Activated CD4-positive, alpha-beta memory T cell treated with anti-CD3 and anti-CD28 coated beads for 36 hours (primary cell): ENCODE data around the gene TTLL1. TPM values are rescaled to one million over a fixed set of nuclear protein-coding genes. Genes with fewer than 3 reads are reported as not detected.

ENCODE experiments used
- CTCF ChIA-PET: fragments of 350-600 bp; sonication (Branson Sonifier 250); formaldehyde crosslinking; loops from one replicate; lab custom pipeline; 2021; ENCODE audit warnings: antibody characterized with exemption, inconsistent platforms; lab: Charles Lee
- POLR2A ChIA-PET: fragments of 350-600 bp; sonication (Branson Sonifier 250); formaldehyde crosslinking; loops from one replicate; lab custom pipeline; 2021; ENCODE audit warnings: antibody characterized with exemption; lab: Charles Lee
- DNase-seq: peaks from one replicate; pipeline ENCODE4 v3.0.0-alpha.2; 2020
- H3K27ac Mint-ChIP-seq: one replicate; pipeline ENCODE4 v1.8.0; 2021; ENCODE audit warnings: mixed read lengths
- H3K27me3 Mint-ChIP-seq: one replicate; pipeline ENCODE4 v1.8.0; 2021; ENCODE audit warnings: mixed read lengths
- H3K36me3 Mint-ChIP-seq: one replicate; pipeline ENCODE4 v1.8.0; 2021; ENCODE audit warnings: mixed read lengths
- H3K4me1 Mint-ChIP-seq: one replicate; pipeline ENCODE4 v1.8.0; 2021; ENCODE audit warnings: low read depth, mixed read lengths
- H3K4me3 Mint-ChIP-seq: one replicate; pipeline ENCODE4 v1.8.0; 2021; ENCODE audit warnings: mild to moderate bottlenecking, mixed read lengths
- H3K9me3 Mint-ChIP-seq: one replicate; pipeline ENCODE4 v1.8.0; 2021; ENCODE audit warnings: mixed read lengths
- intact Hi-C: fragments of 100-400 bp; cut with micrococcal nuclease; formaldehyde crosslinking; loops from one replicate; pipeline ENCODE4 v1.15.1; 2023
- total RNA-seq, 2 experiments: library from RNA; stranded (reverse); gene quantifications; one replicate each; pipeline ENCODE4 v1.2.3, GENCODE V29; 2021

TTLL1 gene
- total RNA-seq, 2 experiments from 2014 or later = 6.1 to 6.7 TPM

GRCh38 chr22:43050995-43051394, 38.2 kb downstream of the TTLL1 start:
- intact Hi-C loops = no loop called here
- H3K9me3 Mint-ChIP-seq = no peaks in the 10 kb centered on the region

GRCh38 chr22:43047605-43048004, 41.6 kb downstream of the TTLL1 start:
- Mint-ChIP-seq H3K27ac (no peak overlapping the region), H3K4me3 (no peak overlapping the region), H3K27me3 (no peaks in the 10 kb centered on the region), H3K4me1 (no peaks in the 10 kb centered on the region), H3K9me3 (no peaks in the 10 kb centered on the region), H3K36me3 (no peaks in the 10 kb centered on the region)
- intact Hi-C loops = no loop called here
- POLR2A ChIA-PET = no interaction called here
- DNase-seq = no peak
- CTCF ChIA-PET = interaction anchor here (0.9 kb wide), 1 partner anchor 225 kb away, joined by 3 read pairs; no protein-coding TSS in a partner anchor

More at GRCh38 chr22:43050995-43051394, 38.2 kb downstream of the TTLL1 start:
- Mint-ChIP-seq H3K4me3 (no peak overlapping the region), H3K27me3 (no peaks in the 10 kb centered on the region), H3K27ac (no peak overlapping the region), H3K4me1 (no peaks in the 10 kb centered on the region), H3K36me3 (peaks cover 2% of the 10 kb centered on the region)
- CTCF ChIA-PET = interaction anchor here (2.1 kb wide), 1 partner anchor 9 kb away, joined by 11 read pairs; no protein-coding TSS in a partner anchor
- DNase-seq = no peak
- POLR2A ChIA-PET = no interaction called here

GRCh38 chr22:43044290-43044712, 44.9 kb downstream of the TTLL1 start:
- H3K4me1 Mint-ChIP-seq = no peaks in the 10 kb centered on the region
- intact Hi-C loops = no loop called here
- CTCF ChIA-PET = no interaction called here
- H3K36me3 Mint-ChIP-seq = no peaks in the 10 kb centered on the region
- H3K4me3 Mint-ChIP-seq = no peak overlapping the region
- no peaks in the 10 kb centered on the region for H3K9me3 Mint-ChIP-seq
- no peaks in the 10 kb centered on the region for H3K27me3 Mint-ChIP-seq
- no peak for DNase-seq
- H3K27ac Mint-ChIP-seq = no peak overlapping the region
- POLR2A ChIA-PET = no interaction called here

GRCh38 chr22:43042101-43042780, 47.0 kb downstream of the TTLL1 start:
- Mint-ChIP-seq H3K27me3 (no peaks in the 10 kb centered on the region), H3K27ac (no peak overlapping the region), H3K4me3 (no peak overlapping the region), H3K36me3 (no peaks in the 10 kb centered on the region), H3K9me3 (no peaks in the 10 kb centered on the region), H3K4me1 (no peaks in the 10 kb centered on the region)
- POLR2A ChIA-PET = no interaction called here
- intact Hi-C loops = no loop called here
- CTCF ChIA-PET = interaction anchor here (1.4 kb wide), 1 partner anchor 9 kb away, joined by 4 read pairs; no protein-coding TSS in a partner anchor
- DNase-seq = no peak

GRCh38 chr22:43039800-43040199, 49.4 kb downstream of the TTLL1 start:
- no peaks in the 10 kb centered on the region for H3K9me3 Mint-ChIP-seq
- H3K36me3 Mint-ChIP-seq = no peaks in the 10 kb centered on the region
- ChIA-PET POLR2A (interaction anchor here (0.8 kb wide), 1 partner anchor 24 kb away, joined by 3 read pairs; the partner anchor contains the start of gene PACSIN2), CTCF (interaction anchor here (0.6 kb wide), 1 partner anchor 20 kb away, joined by 3 read pairs; no protein-coding TSS in a partner anchor)
- H3K27ac Mint-ChIP-seq = no peak overlapping the region
- no peak overlapping the region for H3K4me3 Mint-ChIP-seq
- H3K4me1 Mint-ChIP-seq = no peaks in the 10 kb centered on the region
- intact Hi-C loops = no loop called here
- no peak for DNase-seq
- H3K27me3 Mint-ChIP-seq = no peaks in the 10 kb centered on the region

GRCh38 chr22:43038325-43038724, 50.9 kb downstream of the TTLL1 start:
- H3K27me3 Mint-ChIP-seq = no peaks in the 10 kb centered on the region
- H3K27ac Mint-ChIP-seq = no peak overlapping the region
- CTCF ChIA-PET = no interaction called here
- H3K4me3 Mint-ChIP-seq = no peak overlapping the region
- peaks cover 2% of the 10 kb centered on the region for H3K4me1 Mint-ChIP-seq
- DNase-seq = no peak
- no peaks in the 10 kb centered on the region for H3K36me3 Mint-ChIP-seq
- POLR2A ChIA-PET = no interaction called here
- no peaks in the 10 kb centered on the region for H3K9me3 Mint-ChIP-seq
- intact Hi-C loops = no loop called here

- Mint-ChIP-seq H3K27me3 (no peaks in the 10 kb centered on the region), H3K27ac (no peak overlapping the region), H3K4me1 (peaks cover 2% of the 10 kb centered on the region), H3K36me3 (no peaks in the 10 kb centered on the region), H3K4me3 (no peak overlapping the region), H3K9me3 (no peaks in the 10 kb centered on the region)
- DNase-seq = no peak
- POLR2A ChIA-PET = no interaction called here
- intact Hi-C loops = no loop called here
- CTCF ChIA-PET = interaction anchor here (1.5 kb wide), 1 partner anchor 24 kb away, joined by 3 read pairs; no protein-coding TSS in a partner anchor
Measured at GRCh38 chr22:43036282-43036829, 52.8 kb downstream of the TTLL1 start.

GRCh38 chr22:43035250-43035649, 53.9 kb downstream of the TTLL1 start:
- intact Hi-C loops = no loop called here
- Mint-ChIP-seq H3K4me1 (peaks cover 2% of the 10 kb centered on the region), H3K27me3 (no peaks in the 10 kb centered on the region), H3K9me3 (no peaks in the 10 kb centered on the region), H3K36me3 (no peaks in the 10 kb centered on the region), H3K4me3 (no peak overlapping the region), H3K27ac (no peak overlapping the region)
- ChIA-PET POLR2A (no interaction called here), CTCF (interaction anchor here (1.5 to 2.5 kb wide), 2 partner anchors 25 to 255 kb away, joined by 3 to 15 read pairs; no protein-coding TSS in a partner anchor)
- no peak for DNase-seq

- H3K36me3 Mint-ChIP-seq = no peaks in the 10 kb centered on the region
- ChIA-PET CTCF (no interaction called here), POLR2A (no interaction called here)
- intact Hi-C loops = loop anchor here (5.0 kb wide), 1 partner anchor 164 kb away; no protein-coding TSS in a partner anchor
- DNase-seq = no peak
- no peak overlapping the region for H3K27ac Mint-ChIP-seq
- H3K4me3 Mint-ChIP-seq = no peak overlapping the region
- H3K9me3 Mint-ChIP-seq = no peaks in the 10 kb centered on the region
- H3K27me3 Mint-ChIP-seq = no peaks in the 10 kb centered on the region
- H3K4me1 Mint-ChIP-seq = peaks cover 2% of the 10 kb centered on the region
Measured at GRCh38 chr22:43031617-43032016, 57.6 kb downstream of the TTLL1 start.

- ChIA-PET POLR2A (no interaction called here), CTCF (no interaction called here)
- Mint-ChIP-seq H3K27me3 (no peaks in the 10 kb centered on the region), H3K36me3 (no peaks in the 10 kb centered on the region), H3K27ac (no peak overlapping the region), H3K4me1 (peaks cover 14% of the 10 kb centered on the region), H3K9me3 (no peaks in the 10 kb centered on the region), H3K4me3 (no peak overlapping the region)
- no peak for DNase-seq
- intact Hi-C loops = loop anchor here (5.0 kb wide), 1 partner anchor 161 kb away; the partner anchor contains the start of gene ARFGAP3
Measured at GRCh38 chr22:43018615-43019014, 70.6 kb downstream of the TTLL1 start.

- CTCF ChIA-PET = no interaction called here
- H3K4me1 Mint-ChIP-seq = peaks cover 19% of the 10 kb centered on the region
- no peak overlapping the region for H3K27ac Mint-ChIP-seq
- H3K36me3 Mint-ChIP-seq = no peaks in the 10 kb centered on the region
- intact Hi-C loops = loop anchor here (5.0 kb wide), 1 partner anchor 160 kb away; the partner anchor contains the start of gene ARFGAP3
- no peak overlapping the region for H3K4me3 Mint-ChIP-seq
- DNase-seq = no peak
- no peaks in the 10 kb centered on the region for H3K9me3 Mint-ChIP-seq
- POLR2A ChIA-PET = no interaction called here
- no peaks in the 10 kb centered on the region for H3K27me3 Mint-ChIP-seq
Measured at GRCh38 chr22:43017525-43018460, 71.4 kb downstream of the TTLL1 start.
